KG1 (cell line): ENCODE results near the gene SLFNL1.
A peak's percentile ranks its signal among the peaks of the same experiment; 100 is the strongest.

Experiments
- DNase-seq: peaks from one replicate; lab custom pipeline; 2025; lab: John Stamatoyannopoulos, UW

SLFNL1 gene

DNA sequence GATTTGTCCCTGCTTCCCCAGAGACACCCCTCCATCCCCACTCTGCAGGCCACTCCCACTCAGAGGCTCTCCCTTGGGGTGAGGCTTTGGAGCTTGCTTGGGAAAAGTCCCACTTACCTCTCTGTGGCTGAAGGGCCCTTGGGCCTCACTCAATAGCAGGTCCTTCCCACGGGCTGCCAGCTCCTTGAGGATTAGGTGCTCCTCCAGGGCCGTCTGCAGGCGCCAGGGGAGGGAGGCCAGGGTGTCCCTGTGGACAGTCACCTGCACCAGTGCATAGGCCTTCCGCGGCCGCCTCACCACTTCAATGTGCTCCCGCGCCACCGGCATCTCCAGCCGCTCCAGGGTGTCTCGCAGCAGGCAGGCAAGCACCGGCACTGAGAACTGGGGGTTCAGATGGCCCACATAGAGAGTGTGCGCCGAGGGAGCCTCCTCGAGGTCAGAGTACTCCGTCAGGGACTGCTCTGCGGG is 1.4 kb downstream of the SLFNL1 start:
- DNase-seq: no peak

DNA sequence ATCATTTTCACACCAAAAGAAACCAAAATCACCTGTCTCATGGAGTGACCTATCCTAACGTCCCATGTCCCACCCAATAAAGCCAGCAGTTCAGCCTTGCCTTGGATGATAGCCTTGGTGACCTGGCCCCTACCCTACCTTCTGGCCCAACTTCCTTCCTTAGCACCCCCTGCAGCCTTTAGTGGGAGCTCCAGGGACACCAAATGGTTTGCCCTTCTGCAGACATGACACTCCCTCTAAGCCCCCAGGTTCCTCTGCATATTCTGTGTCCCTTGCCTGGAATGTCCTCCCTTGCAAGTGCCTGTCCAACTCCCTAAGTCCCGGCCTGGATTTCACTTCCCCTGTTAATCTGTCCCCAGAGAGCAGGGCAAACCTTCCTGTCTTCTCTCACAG is 2.2 kb downstream of the SLFNL1 start:
- DNase-seq: no peak

DNA sequence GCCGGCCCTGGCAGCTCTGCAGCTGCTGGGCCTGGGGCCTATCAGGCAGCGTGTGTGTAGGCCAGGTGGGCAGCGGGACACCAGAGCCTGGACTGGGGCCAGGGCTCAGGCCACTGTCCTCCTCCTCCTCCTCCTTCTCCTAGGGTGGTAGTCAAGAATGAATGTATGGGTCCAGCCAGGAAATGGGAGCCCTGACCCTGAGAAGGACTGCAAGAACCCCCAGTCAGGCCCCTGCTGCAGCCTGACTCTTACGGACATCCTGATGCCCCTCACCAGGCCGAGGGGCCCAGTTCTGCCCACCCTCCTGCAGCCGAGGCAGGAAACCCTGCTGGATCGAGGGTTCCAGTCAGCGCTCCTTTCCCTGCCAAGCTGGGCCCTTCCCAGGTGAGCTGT is 3.5 kb downstream of the SLFNL1 start:
- DNase-seq: no peak

DNA sequence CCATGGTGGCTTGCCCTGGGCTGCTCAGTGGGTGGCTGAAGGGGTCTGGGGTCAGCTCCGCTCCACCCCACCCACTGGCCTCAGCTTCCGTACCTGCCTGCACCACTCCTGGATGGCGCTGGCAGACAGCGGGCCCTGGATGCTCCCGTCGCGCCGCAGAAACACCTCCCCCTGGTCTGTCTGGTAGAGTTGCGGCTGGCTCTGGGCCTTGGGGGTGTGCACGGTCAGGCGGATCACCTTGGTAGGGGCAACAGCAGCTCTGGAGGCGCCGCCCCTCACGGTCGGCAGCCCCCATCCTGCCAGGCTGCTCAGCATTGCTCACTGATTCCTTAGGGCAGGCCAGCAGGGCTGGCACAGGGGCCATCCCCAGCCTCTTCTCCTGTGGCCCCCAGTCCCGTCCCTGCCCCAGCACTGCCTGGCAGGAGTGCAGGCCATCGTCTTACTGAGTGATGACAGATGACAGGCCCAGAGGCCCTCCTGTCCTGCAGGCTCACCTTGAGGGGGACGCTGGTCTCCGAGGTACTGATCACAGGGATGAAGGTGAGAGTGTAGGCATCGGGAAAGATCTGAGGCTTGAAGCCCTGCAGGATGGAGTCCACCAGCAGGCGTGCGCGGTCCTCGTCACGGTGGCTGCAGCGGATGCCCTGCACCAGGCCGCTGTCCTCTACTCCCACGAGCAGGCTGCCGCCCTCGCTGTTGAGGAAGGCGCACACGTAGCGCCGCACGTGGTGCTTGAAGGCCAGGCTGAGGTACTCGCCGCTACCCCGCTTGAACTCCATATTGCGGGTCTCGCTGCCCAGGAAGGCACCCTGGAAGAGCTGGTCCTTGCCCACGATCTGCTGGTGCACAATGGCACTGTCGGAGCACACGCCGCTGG is 4.1 kb downstream of the SLFNL1 start:
- no peak for DNase-seq

- DNase-seq: no peak
Measured at GRCh38 chr1:41015897-41016470, 5.5 kb downstream of the SLFNL1 start.

DNA sequence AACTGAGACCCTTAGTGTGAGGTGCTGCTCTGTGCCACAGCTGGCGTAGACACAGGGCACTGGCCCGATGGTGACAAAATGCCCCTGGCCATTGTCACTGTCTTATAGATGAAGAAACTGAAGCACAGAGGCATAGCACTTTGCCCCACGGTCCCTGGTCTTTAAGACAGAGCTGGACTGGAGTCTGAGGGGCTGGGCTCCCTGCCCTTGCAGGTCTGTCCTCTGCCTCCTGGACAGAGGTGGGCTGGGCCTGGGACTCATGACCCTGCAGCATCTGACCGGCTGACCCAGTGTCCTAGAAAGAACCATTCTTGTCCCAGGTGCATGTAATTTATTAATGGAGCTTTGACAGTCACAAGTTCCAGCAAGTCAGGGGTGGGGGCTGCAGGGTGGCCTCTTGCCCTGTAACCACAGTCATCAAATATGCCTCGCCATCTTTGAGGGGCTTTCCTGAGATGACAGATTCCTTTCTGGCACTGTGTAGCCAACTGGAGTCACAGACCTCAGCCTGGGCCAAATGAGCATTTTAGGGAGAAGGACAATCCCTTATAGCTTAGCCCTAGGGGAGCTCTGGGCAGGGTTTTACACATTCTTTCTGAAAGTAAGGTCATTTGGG is 6.1 kb downstream of the SLFNL1 start:
- no peak for DNase-seq

DNA sequence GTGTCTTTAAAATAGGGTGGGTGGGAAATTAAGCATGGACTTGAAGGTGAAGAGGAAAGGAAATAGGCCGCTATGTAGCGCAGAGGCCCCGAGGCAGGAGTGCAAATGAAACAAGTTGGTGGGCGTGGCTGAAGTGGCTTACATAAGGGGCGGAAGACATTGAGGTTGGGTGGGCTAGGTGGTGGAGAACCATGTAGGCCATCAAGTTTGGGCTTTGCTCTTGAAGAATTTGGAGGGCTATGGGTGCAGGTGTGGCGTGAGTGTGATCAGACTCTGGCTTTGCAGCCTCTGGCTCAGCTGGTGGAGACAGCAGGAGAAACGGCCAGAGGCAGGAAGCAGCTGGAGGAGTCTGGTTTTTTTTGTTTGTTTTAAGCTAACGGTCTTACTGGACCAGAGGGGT is 6.7 kb downstream of the SLFNL1 start:
- no peak for DNase-seq

GRCh38 chr1:41013796-41014195 is 7.7 kb downstream of the SLFNL1 start:
- no peak for DNase-seq

GRCh38 chr1:41013024-41013423 is 8.5 kb downstream of the SLFNL1 start:
- DNase-seq: no peak

GRCh38 chr1:41010345-41010744 is 11.2 kb downstream of the SLFNL1 start:
- DNase-seq: no peak

- no peak for DNase-seq
Measured at GRCh38 chr1:41009466-41009865, 12.1 kb downstream of the SLFNL1 start.

GRCh38 chr1:41006942-41007865 is 14.3 kb downstream of the SLFNL1 start:
- DNase-seq: no peak

- DNase-seq: no peak
Measured at GRCh38 chr1:41005876-41006275, 15.6 kb downstream of the SLFNL1 start.

GRCh38 chr1:41003640-41004220 is 17.8 kb downstream of the SLFNL1 start:
- DNase-seq: peak; percentile 88

- DNase-seq: no peak
Measured at GRCh38 chr1:41003127-41003639, 18.3 kb downstream of the SLFNL1 start.

DNA sequence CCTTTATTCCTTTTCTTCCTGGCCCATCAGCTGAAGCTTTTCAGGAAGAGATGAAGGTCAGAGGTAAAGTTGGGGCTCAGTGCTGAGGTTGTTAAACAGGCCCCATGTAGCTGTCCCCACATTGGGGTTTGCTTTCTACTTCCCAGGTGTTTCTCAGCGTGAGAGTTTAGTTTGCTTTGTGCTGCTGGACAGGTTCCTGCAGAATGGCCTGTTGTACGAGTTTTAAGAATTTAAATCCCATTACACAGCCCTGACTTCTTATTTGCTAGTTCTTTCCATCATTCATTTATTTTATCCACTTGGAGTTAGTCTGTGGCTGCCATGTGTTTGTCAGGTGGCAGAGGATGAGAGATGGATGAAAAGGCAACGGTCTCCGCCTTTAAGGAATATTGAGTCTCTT is 22.9 kb downstream of the SLFNL1 start:
- DNase-seq: no peak

DNA sequence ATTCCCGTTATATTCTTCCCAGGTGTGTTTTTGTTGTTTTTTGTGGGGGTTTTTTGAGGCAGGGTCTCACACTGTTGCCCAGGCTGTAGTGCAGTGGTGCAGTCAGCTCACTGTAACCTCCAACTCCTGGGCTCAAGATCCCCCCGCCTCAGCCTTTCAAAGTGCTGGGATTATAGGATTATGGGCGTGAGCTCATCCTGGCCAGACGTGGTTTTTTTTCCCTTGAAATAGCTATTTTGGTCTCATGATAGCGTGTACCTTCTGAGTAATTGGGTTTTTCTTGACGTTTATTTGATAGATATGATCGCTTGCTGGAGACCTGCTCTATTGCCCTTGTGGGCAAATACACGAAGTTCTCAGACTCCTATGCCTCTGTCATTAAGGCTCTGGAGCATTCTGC is 24.4 kb downstream of the SLFNL1 start:
- no peak for DNase-seq

GRCh38 chr1:40989066-40989465 is 32.5 kb downstream of the SLFNL1 start:
- no peak for DNase-seq

GRCh38 chr1:40988280-40988679 is 33.2 kb downstream of the SLFNL1 start:
- no peak for DNase-seq

- DNase-seq: no peak
Measured at GRCh38 chr1:40987439-40988276, 33.9 kb downstream of the SLFNL1 start.

- no peak for DNase-seq
Measured at GRCh38 chr1:40986956-40987355, 34.6 kb downstream of the SLFNL1 start.
